ENCODE results near the gene DLGAP4. TPM values are rescaled to one million over a fixed set of nuclear protein-coding genes. Genes with fewer than 3 reads are reported as not detected.
A peak's percentile ranks its signal among the peaks of the same experiment; 100 is the strongest.

The DLGAP4 gene
- total and polyA plus RNA-seq, 2 of the 13 experiments (the other 11 are each of a cell fraction or from before 2014, with no cell fraction given), result 15.2 to 26.7 TPM

- TF ChIP-seq JUND (CRISPR knock-in tag; IDR thresholded peaks at IDR 0.05), result peak; percentile 97
- peak; percentile 100 for TF ChIP-seq ZNF543 (CRISPR knock-in tag; IDR thresholded peaks at IDR 0.05)
- TF ChIP-seq KDM6A (CRISPR knock-in tag; IDR thresholded peaks at IDR 0.05; ENCODE audit: low read depth), result peak; percentile 94
- TF ChIP-seq MIXL1 (CRISPR knock-in tag; IDR thresholded peaks at IDR 0.05), result peak; percentile 100
- TF ChIP-seq KDM3A (CRISPR knock-in tag; IDR thresholded peaks at IDR 0.05; ENCODE audit: low read depth), result peak; percentile 100
- peak; percentile 100 for TF ChIP-seq ZNF547 (CRISPR knock-in tag; IDR thresholded peaks at IDR 0.05)
- TF ChIP-seq SMARCC2 (IDR thresholded peaks at IDR 0.05), result no peak
- TF ChIP-seq ZNF557 (CRISPR knock-in tag; IDR thresholded peaks at IDR 0.05), result peak; percentile 100
- TF ChIP-seq SSRP1 (CRISPR knock-in tag; IDR thresholded peaks at IDR 0.05), result peak; percentile 71; the same call in 1 of the 2 replicates
- peak; percentile 100 for TF ChIP-seq ZNF280B (CRISPR knock-in tag; IDR thresholded peaks at IDR 0.05; ENCODE audit: borderline replicate concordance)
- peak; percentile 100 for TF ChIP-seq ZNF749 (CRISPR knock-in tag; IDR thresholded peaks at IDR 0.05; ENCODE audit: borderline replicate concordance)
- TF ChIP-seq KIAA2018 (CRISPR knock-in tag; IDR thresholded peaks at IDR 0.05; ENCODE audit: borderline replicate concordance), result peak; percentile 99
- peak; percentile 100 for TF ChIP-seq ZNF792 (CRISPR knock-in tag; IDR thresholded peaks at IDR 0.05)
- peak; percentile 94 for TF ChIP-seq XRCC5 (optimal IDR thresholded peaks at IDR 0.05; ENCODE audit: low read length)
- peak; percentile 99 for TF ChIP-seq ZKSCAN8 (CRISPR knock-in tag; IDR thresholded peaks at IDR 0.05; ENCODE audit: borderline replicate concordance)
- TF ChIP-seq ZNF546 (CRISPR knock-in tag; conservative IDR thresholded peaks at IDR 0.05), result peak; percentile 100
- peak; percentile 100 for TF ChIP-seq ZNF251 (CRISPR knock-in tag; IDR thresholded peaks at IDR 0.05)
- TF ChIP-seq FOXA3 (CRISPR knock-in tag; IDR thresholded peaks at IDR 0.05), result peak; percentile 91
- TF ChIP-seq ZNF326 (CRISPR knock-in tag; IDR thresholded peaks at IDR 0.05; ENCODE audit: borderline replicate concordance), result peak; percentile 99; the same call in 1 of the 2 replicates
- peak; percentile 79 for TF ChIP-seq CCAR2 (optimal IDR thresholded peaks at IDR 0.05; ENCODE audit: low read depth, low read length)
- peak; percentile 100 for TF ChIP-seq PLSCR1 (CRISPR knock-in tag; IDR thresholded peaks at IDR 0.05; ENCODE audit: borderline replicate concordance)
- no peak for TF ChIP-seq PCBP1 (IDR thresholded peaks at IDR 0.05; ENCODE audit: borderline replicate concordance, low read depth, low read length)
Observed at GRCh38 chr20:36384022-36384619, 78.0 kb downstream of the DLGAP4 start (continued).

Data from HepG2 (cell line).